Stimulated activated CD4-positive, alpha-beta T cell treated with anti-CD3 and anti-CD28 coated beads, TNF-alpha, amount 100 ng/mL, for 4 hours (primary cell): ENCODE results near the gene CHN2.
"Not testable (repeated sequence)": the region's sequence is repeated elsewhere in the genome, so short reads cannot be mapped to it uniquely, and the experiment has no call there.

Experiments used
- DNase-seq, 3 experiments: peaks; one replicate each; pipeline ENCODE4 v3.0.0-alpha.2; 2020; ENCODE audit warnings: low read depth in 3 of 3

Gene CHN2

GRCh38 chr7:29255906-29256692 lies 61.5 kb downstream of the CHN2 start:
- no peak for DNase-seq

GRCh38 chr7:29256693-29257002 lies 62.1 kb downstream of the CHN2 start:
- no peak for DNase-seq

GRCh38 chr7:29258951-29259350 lies 64.4 kb downstream of the CHN2 start:
- no peak for DNase-seq

- DNase-seq: no peak
Measured at GRCh38 chr7:29262191-29262917, 67.8 kb downstream of the CHN2 start.

DNA sequence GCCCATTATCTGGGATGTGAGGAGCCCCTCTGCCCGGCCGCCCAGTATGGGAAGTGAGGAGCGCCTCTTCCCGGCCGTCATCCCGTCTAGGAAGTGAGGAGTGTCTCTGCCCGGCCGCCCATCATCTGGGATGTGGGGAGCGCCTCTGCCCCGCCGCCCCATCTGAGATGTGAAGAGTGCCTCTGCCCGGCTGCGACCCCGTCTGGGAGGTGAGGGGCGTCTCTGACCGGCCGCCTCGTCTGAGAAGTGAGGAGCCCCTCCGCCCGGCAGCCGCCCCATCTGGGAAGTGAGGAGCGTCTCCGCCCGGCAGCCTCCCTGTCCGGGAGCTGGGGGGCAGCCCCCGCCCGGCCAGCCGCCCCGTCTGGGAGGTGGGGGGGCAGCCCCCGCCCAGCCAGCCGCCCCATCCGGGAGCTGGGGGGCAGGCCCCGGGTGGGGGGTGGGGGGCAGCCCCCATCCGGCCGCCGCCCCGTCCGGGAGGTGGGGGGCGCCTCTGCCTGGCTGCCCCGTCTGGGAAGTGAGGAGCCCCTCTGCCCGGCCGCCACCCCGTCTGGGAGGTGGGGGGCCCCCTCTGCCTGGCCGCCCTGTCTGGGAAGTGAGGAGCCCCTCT lies 69.1 kb downstream of the CHN2 start:
- not testable (repeated sequence) for DNase-seq

- DNase-seq: no peak
Measured at GRCh38 chr7:29265208-29265923, 70.8 kb downstream of the CHN2 start.

DNA sequence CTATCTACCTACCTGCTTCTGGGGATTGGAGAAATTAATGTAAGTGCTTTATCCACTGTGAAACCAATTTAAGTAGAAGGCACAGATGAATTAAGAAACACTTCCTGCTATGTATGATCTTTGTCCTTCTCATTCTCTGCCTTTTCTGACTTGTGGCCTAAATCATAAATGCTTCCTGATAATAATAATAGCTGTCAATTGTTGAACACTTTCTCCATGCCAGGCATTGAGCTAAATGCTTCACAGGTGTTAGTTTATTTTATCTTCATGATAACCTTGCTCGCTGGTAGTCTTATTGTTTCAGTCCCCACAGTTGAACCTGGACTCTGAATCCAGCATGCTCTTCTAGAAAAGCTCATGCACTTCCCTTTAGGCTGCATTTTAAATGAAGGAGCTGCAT lies 75.4 kb downstream of the CHN2 start:
- DNase-seq: no peak

DNA sequence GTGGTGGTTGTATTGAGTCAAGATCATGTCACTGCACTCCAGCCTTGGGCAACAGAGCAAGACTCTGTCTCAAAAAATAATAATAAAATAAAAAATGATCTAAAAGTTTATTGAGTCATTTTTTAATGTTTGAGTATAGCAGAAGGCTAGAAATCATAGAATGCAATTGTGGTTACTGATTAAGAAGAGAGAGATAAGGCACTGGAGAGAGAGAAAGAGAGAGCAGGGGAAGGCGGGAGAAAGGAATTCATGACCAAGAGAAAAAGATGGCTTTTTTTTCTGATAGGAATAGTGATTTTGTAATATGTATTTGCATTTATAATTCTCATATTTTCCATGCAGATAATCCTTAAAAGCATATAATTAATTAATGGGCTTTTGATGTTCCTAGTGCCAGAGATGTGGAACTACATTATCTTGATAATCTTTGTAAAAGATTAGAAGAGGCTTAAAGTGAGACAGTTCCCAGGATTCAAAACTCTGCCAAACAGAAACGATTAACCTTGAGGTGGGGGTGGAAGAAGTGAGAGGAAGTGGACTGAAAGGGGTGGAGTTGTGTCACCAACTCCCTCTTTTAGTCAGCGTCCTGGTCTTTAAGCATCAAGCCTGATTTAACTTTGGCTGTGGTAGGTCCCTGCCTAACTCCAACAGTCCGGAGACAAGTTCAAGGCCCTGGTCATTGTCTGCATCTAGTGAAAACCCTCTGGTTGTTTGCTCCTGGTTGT lies 76.2 kb downstream of the CHN2 start:
- no peak for DNase-seq

DNA sequence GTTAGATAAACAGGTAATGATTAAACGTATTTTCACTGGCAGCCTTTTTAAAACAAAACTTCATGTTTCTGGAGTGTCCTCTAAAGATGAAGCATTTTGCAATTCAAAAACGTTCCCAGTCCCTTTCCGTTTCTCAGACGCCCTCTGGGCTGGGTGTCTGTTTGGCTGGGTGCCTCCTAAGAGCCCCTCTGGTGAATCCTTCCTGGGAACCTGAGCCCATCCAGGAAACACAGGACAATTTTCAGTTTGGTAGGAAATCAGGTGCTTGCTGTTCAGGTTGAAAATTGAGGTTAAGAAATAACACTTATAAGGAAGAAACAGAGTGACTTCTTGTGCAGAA lies 76.7 kb downstream of the CHN2 start:
- no peak for DNase-seq

GRCh38 chr7:29272057-29272456 lies 77.5 kb downstream of the CHN2 start:
- DNase-seq: no peak

- DNase-seq: no peak
Measured at GRCh38 chr7:29274146-29275017, 79.8 kb downstream of the CHN2 start.

- DNase-seq: no peak
Measured at GRCh38 chr7:29275018-29275318, 80.4 kb downstream of the CHN2 start.

GRCh38 chr7:29275493-29275892 lies 80.9 kb downstream of the CHN2 start:
- DNase-seq: no peak

- no peak for DNase-seq
Measured at GRCh38 chr7:29276199-29276598, 81.6 kb downstream of the CHN2 start.

DNA sequence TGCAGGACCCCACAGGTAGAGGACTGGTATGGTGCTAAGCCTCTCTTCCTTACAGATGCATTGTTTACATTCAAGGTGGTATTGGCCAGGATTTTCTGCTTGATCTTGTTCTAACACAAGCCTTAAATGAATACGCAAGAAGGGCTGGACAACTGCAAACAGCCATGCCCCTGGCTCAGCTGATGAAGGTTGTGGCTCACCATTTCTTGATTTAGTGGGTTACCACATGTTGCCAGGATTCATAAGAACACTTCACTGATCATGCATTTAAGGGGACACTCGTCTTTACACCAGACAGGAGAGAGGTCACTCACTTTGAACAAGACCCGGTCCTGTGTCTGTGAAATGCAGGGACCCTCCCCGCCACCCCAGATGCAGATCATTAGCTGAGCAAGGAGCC lies 82.2 kb downstream of the CHN2 start:
- no peak for DNase-seq

DNA sequence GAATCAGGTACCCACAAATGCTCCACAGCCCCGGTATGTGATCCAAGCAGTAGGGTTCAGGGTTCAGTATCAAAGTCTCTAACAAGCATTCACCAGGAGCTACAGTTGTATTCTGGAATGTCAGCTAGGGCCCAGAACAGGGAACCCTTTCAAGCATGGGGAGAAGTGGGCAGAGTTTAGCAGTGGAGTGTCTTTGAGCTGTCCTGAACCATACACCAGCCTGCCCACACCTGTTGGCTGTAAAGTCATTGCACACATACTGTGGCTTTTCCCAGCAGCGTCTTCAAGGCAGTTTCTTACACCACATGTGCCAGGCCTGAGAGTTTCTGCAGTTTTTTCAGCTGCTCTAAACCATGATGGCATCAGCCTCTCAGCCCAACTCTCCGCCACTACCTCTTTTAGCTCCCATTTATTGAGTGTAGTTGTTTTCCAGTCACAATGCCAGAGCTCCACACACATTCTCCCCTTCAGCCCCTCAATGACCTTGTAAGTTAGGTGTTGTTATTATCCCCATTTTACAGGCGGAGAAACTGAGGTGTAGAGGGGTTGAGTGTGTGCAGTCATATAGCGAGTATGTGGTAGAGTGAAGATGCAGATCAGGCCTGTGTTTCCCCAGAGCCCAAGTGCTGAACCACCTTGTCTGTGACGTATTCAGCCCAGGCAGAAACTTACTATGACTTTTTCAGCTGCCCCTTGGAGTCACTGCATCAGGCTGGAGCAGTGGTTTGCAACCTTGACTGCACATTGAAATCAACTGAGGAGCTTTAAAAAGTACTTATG lies 83.1 kb downstream of the CHN2 start:
- DNase-seq: no peak

GRCh38 chr7:29278337-29279069 lies 83.9 kb downstream of the CHN2 start:
- no peak for DNase-seq

DNA sequence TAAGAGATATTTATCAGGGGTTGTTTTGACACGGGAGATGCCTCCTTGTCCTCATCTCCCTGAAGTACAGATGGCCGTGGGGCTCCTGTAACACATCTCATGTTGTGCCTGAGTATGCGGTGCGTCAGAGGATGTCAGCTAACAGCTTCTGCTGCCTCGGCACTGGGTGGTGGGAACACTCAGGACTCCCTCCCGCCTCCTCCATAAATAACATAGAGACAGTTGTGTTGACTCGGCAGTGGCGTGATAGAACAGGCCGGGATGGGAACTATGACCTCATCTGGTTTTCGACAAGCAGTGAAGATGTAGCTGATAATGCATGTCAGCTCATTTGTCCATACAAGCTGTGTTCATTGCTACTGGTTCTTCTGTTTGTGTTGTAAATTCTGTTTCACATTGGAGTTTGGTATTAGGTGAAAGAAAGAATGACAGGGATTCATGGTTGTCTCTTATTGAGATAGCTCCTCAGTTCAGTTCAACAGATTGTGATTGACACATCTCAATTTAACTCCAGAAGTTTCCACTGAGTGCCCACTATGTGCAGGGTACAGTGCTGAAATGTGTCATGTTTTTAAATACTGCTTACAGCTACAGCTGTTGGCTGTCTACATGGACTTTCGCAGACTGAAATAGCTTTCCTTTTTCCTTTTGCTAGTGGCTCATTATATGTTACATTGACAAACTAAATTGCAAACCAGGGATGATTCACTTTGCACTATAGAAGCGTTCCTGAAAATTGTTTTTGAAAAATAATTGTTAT lies 87.4 kb downstream of the CHN2 start:
- no peak for DNase-seq
